ENCODE measurements around the gene SCP2.

Gene SCP2

DNA sequence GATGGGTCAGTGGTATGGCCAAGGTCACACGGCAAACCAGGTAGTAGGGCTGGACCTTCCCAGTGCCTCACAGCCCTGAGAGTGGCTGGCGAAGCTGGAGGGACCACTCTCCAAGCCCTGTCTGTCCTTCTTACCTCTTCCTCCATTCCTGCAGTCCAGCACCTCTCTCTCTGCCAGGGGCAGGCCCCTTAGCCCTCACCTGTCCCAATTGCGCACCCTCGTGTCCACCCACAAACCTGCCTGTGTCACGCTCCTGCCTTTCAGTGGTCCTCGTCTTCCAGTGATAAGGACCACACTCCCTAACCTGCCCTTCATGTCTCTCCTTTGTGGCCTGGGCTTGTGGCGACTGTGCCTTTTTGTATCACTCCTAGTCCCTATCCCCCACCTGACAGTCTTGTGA is 138.3 kb downstream of the SCP2 start:
- no peak overlapping the region for H3K4me2 ChIP-seq (ENCODE audit: low read depth, low read length, poor library complexity, severe bottlenecking)
- H3K79me2 ChIP-seq (ENCODE audit: insufficient read depth, low read length), result no peaks in the 10 kb centered on the region
- H3K9me2 ChIP-seq (replicated peaks; ENCODE audit: low read depth, low read length), result no peaks in the 10 kb centered on the region
- H2AFZ ChIP-seq (ENCODE audit: low read length), result no peak overlapping the region
- no peaks in the 10 kb centered on the region for H3K4me1 ChIP-seq (ENCODE audit: insufficient read depth, low read length, poor library complexity, severe bottlenecking)
- H3K27me3 ChIP-seq (ENCODE audit: insufficient read depth, low read length, poor library complexity, severe bottlenecking), result peaks cover 8% of the 10 kb centered on the region
- no peaks in the 10 kb centered on the region for H4K20me1 ChIP-seq (ENCODE audit: insufficient read depth, low read length, poor library complexity, severe bottlenecking)
- H3K4me3 ChIP-seq (ENCODE audit: low read length, poor library complexity, severe bottlenecking), result no peak overlapping the region
- no peaks in the 10 kb centered on the region for H3F3A ChIP-seq (ENCODE audit: low read depth)
- H3K9ac ChIP-seq (ENCODE audit: low read depth, low read length, poor library complexity, severe bottlenecking), result no peak overlapping the region
- H3K36me3 ChIP-seq (ENCODE audit: insufficient read depth, low read length), result no peaks in the 10 kb centered on the region
- H3K9me3 ChIP-seq (ENCODE audit: insufficient read depth, low read depth, low read length), result no peaks in the 10 kb centered on the region
- no peak for TF ChIP-seq EZH2phosphoT487 (IDR thresholded peaks at IDR 0.05; ENCODE audit: borderline replicate concordance)
- TF ChIP-seq, protein P1, sequence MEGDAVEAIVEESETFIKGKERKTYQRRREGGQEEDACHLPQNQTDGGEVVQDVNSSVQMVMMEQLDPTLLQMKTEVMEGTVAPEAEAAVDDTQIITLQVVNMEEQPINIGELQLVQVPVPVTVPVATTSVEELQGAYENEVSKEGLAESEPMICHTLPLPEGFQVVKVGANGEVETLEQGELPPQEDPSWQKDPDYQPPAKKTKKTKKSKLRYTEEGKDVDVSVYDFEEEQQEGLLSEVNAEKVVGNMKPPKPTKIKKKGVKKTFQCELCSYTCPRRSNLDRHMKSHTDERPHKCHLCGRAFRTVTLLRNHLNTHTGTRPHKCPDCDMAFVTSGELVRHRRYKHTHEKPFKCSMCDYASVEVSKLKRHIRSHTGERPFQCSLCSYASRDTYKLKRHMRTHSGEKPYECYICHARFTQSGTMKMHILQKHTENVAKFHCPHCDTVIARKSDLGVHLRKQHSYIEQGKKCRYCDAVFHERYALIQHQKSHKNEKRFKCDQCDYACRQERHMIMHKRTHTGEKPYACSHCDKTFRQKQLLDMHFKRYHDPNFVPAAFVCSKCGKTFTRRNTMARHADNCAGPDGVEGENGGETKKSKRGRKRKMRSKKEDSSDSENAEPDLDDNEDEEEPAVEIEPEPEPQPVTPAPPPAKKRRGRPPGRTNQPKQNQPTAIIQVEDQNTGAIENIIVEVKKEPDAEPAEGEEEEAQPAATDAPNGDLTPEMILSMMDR (conservative IDR thresholded peaks at IDR 0.05; ENCODE audit: low read length), result no peak

DNA sequence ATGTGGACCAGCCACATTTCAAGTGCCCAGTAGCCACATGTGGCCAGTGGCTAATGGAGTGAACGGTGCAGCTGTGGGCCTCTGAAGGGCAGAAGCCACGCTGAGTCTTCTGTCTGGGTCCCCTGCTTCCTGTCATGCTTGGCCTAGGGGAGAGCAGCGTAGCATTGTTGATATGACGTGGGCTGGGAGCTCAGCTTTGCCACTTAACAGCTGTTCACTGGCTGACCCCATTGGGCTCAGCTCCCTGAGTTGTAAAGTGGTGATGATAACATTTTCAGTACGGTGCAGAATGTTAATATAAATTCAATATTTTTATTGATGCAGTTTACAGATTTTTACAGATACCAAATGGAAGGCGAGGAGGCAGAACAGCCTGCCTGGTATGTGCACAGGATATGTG is 139.4 kb downstream of the SCP2 start:
- H3K79me2 ChIP-seq (ENCODE audit: insufficient read depth, low read length), result no peaks in the 10 kb centered on the region
- H3K36me3 ChIP-seq (ENCODE audit: insufficient read depth, low read length), result no peaks in the 10 kb centered on the region
- H3K4me2 ChIP-seq (ENCODE audit: low read depth, low read length, poor library complexity, severe bottlenecking), result no peak overlapping the region
- H3K4me1 ChIP-seq (ENCODE audit: insufficient read depth, low read length, poor library complexity, severe bottlenecking), result no peaks in the 10 kb centered on the region
- no peaks in the 10 kb centered on the region for H3K9me3 ChIP-seq (ENCODE audit: insufficient read depth, low read depth, low read length)
- H4K20me1 ChIP-seq (ENCODE audit: insufficient read depth, low read length, poor library complexity, severe bottlenecking), result no peaks in the 10 kb centered on the region
- no peak overlapping the region for H3K9ac ChIP-seq (ENCODE audit: low read depth, low read length, poor library complexity, severe bottlenecking)
- no peaks in the 10 kb centered on the region for H3K9me2 ChIP-seq (replicated peaks; ENCODE audit: low read depth, low read length)
- no peak overlapping the region for H2AFZ ChIP-seq (ENCODE audit: low read length)
- no peaks in the 10 kb centered on the region for H3F3A ChIP-seq (ENCODE audit: low read depth)
- peaks cover 8% of the 10 kb centered on the region for H3K27me3 ChIP-seq (ENCODE audit: insufficient read depth, low read length, poor library complexity, severe bottlenecking)
- H3K4me3 ChIP-seq (ENCODE audit: low read length, poor library complexity, severe bottlenecking), result no peak overlapping the region
- TF ChIP-seq EZH2phosphoT487 (IDR thresholded peaks at IDR 0.05; ENCODE audit: borderline replicate concordance), result no peak
- TF ChIP-seq, protein P1 (conservative IDR thresholded peaks at IDR 0.05; ENCODE audit: low read length), result no peak

DNA sequence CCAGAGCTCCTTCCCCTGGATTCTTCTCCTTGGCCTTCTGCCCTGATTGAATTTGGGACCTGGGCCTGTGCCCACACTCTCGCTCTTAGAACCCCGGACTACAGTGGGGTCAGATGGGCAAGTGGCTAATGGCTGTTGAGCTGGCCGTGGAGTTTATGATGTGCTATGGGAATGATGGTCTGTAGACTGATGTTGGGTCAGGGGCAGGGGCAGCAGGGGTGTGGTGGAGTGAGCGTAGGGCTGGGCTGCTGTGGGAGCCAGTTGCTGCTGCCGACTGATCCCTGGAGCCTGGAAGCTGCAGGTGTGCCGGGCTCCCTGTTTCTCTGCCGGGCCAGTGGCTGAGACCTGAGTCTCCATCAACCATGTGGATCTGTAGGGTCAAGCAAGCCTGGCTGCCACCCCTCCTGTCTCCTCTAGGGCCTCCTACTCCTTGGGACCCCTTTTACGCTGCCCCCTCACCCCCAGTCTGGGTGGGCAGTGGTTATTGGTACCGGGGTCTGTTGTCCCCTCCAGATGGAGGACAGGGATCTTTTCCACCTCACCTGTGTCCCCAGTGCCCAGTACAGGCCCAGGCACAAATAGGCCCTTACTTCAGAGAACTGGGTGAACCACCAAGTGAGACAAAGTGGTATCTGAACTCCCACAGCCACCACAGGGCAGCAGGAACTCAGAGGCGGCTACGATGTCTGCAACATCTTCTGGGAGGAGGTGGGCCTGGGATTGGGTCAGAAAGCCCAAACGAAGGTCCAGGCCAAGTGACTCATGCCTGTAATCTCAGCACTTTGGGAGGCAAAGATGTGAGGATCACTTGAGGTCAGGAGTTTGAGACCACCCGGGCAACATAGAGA is 140.0 kb downstream of the SCP2 start:
- Histone ChIP-seq H3K79me2 (ENCODE audit: insufficient read depth, low read length) (no peaks in the 10 kb centered on the region), H3F3A (ENCODE audit: low read depth) (no peaks in the 10 kb centered on the region), H3K4me1 (ENCODE audit: insufficient read depth, low read length, poor library complexity, severe bottlenecking) (no peaks in the 10 kb centered on the region), H3K9ac (ENCODE audit: low read depth, low read length, poor library complexity, severe bottlenecking) (no peak overlapping the region), H2AFZ (ENCODE audit: low read length) (no peak overlapping the region), H3K27me3 (ENCODE audit: insufficient read depth, low read length, poor library complexity, severe bottlenecking) (peaks cover 8% of the 10 kb centered on the region), H3K4me2 (ENCODE audit: low read depth, low read length, poor library complexity, severe bottlenecking) (no peak overlapping the region), H3K9me2 (replicated peaks; ENCODE audit: low read depth, low read length) (no peaks in the 10 kb centered on the region), H3K4me3 (ENCODE audit: low read length, poor library complexity, severe bottlenecking) (no peak overlapping the region), H3K36me3 (ENCODE audit: insufficient read depth, low read length) (no peaks in the 10 kb centered on the region), H4K20me1 (ENCODE audit: insufficient read depth, low read length, poor library complexity, severe bottlenecking) (no peaks in the 10 kb centered on the region), H3K9me3 (ENCODE audit: insufficient read depth, low read depth, low read length) (no peaks in the 10 kb centered on the region)
- TF ChIP-seq, protein P1 (conservative IDR thresholded peaks at IDR 0.05; ENCODE audit: low read length), result no peak
- no peak for TF ChIP-seq EZH2phosphoT487 (IDR thresholded peaks at IDR 0.05; ENCODE audit: borderline replicate concordance)

All from Loucy (cell line).